HG02981 (cell line): ENCODE data around the gene CMIP.
"Not testable (repeated sequence)": the region's sequence is repeated elsewhere in the genome, so short reads cannot be mapped to it uniquely, and the experiment has no call there.

Experiments
- ATAC-seq: cut with Tn5 transposase; IDR thresholded peaks from one replicate; pipeline ENCODE4 v1.9.1; 2021; ENCODE audit warnings: mild to moderate bottlenecking, moderate library complexity; ENCODE audit not compliant: unreplicated experiment

CMIP gene

DNA sequence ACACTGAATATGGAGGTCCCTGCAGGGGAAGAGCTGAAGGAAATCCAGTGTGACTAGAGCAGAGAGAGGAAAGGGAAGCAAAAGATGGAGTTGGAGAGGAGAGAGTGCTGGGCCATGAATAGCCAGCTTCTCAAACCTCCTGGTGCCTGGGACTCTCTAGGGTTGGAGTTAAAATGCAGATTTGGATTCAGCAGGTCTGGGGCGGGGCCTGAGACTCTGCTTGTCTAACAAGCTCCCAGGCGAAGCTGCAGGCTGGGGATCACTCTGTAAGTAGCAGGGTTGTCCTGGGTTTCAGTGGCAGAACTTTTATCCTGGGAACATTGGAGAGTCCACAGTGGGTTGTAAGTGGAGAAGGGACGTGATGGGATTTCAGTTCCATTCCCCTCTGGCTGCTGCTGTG, 231.1 kb downstream of the CMIP start:
- ATAC-seq: no peak

- no peak for ATAC-seq
Observed at GRCh38 chr16:81676066-81676882, 231.7 kb downstream of the CMIP start.

DNA sequence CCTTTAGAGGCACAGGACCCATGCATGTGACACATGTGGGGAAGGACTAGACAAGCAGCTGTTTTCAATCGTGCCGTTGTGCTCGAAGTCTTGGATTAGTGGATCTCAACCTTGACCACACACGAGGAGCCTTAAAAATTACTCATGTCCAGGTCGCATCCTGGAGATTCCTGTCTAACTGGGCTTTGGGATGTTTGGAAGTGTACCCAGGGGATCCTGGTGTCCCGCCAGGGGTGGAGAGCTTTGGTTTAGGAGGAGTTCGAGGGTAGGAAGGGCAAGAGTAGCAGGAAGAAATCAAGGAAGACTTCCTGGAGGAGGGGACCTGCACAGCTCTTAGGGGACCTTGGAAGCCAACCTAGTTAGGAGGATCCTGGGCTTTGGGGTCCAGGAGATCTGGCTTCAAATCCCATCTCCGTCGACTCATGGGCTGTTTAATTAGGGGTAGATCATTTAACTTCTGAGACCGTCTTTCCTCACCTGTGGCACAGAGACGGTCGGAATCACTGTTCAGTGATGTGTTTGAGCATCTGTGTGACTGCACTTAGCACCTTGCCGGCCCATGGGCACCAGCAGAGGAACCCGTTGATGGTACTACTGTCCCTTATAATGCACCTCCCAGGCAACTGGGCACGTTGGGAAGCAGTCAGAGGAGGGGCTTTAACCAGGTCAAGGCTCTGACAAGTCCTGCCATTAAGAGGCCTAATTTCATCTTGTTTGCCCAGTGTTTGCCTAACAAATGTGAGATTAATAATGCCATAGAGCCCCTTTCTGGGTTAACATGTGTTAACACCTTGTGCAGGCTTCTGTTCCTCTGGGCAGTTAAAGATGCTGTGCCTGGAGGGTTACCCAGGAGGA, 232.5 kb downstream of the CMIP start:
- ATAC-seq: no peak

- no peak for ATAC-seq
Observed at GRCh38 chr16:81678326-81679095, 233.9 kb downstream of the CMIP start.

DNA sequence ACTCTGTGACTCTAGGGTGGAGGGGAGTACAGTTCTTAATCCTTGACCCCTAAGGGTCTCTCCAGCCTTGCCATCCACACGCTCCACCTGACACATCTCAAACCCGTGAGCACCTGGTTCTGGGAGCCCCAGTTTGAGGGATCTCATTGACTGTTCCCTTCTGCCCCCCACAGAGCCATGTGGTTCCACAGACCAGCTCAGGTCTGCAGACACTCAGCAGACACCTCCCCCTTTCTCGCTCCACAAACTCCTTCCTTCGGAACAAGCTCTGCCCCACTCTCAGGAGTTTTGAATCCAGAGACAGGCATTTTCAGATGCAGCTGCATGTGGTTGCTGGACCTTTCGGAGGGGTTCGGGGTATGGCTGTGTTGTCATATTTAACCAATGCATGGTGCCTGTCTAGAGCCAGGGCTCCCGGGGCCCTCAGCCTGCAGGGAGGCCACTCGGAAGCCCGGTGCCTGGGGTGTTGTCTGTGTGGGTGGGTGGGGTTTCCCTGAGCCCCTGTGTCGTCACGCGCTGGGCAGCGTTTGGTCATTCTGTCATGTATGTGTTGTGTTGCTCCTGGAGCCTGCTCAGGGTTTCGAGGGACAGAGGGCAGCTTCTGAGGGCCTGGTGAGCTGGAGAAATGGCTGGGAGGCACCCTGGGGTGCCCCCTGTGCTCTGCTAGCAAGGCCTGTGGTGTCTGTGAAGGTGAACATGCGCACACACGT, 235.3 kb downstream of the CMIP start:
- no peak for ATAC-seq

- no peak for ATAC-seq
Observed at GRCh38 chr16:81680444-81681275, 236.1 kb downstream of the CMIP start.

DNA sequence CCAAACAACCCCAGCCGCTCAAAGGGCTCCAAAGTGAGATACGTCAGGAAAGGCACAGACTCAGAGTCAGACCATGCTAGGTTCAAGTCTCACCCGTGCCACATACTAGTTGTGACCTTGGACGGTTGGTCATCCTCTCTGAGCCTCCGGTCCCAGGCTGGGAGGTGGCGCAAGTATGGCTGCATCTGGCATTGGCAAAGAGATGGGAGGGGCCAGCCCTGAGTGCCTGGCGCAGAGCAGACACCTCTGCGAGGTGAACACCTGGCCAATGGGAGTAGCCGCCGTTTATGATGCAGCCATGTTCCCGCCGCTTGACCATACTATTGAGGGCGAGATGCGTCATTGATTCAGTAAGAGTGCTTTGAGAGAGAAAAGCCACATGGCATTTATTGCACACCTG, 236.7 kb downstream of the CMIP start:
- ATAC-seq: no peak

GRCh38 chr16:81684242-81684837, 239.7 kb downstream of the CMIP start:
- no peak for ATAC-seq

DNA sequence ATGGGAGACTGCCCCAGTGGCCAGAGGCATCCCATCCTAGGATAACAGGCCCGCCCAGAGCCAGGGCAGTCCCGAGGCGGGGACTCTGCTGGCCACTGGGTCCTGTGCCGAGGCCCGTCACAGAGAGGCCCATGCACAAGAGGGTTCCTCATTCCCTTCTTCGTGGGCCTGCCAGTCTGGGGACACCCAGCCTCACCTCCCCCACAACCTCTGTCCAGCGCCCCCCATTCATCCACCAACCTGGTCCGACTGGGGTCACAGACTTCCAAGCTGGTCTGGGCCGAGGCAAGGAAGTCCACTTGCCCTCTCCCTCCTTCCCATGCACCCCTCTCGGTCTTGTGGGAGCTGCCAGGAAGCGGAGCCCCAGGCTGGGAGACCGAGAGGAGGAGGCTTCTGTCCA, 240.3 kb downstream of the CMIP start:
- no peak for ATAC-seq

DNA sequence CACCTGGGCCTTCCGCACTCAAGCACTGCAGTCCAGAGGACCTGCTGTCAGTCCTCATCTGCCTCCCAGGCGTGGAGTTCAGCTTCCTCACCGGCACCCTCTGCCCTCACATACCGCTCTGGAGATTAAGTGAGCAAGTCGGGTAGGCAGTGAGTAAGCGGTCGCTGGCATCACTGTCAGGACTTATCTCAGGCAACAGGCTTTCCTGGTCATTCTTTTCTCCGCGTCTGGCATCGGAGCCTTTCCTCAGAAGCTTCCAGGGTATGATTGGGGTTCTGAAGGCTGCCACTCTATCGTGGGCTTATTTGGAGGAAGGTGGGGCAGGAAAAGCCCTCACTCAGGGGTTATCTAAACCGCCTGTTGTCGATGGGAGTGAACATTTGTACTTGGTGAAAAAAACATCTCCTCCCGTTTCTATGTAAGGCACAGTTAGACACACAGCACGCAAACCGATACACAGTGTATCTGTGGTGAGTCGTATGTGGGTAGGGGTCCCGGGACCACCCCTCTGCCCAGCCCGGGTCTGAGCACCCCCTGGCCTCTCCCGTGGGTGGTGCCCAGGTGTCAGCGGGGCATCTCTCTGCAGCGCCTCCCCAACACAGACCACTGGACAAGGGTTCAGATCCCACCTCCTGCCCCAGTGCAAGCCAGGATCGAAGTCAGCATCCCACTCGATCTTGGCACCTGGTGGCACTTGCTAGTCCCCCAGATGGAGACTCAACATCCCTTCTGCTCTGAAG, 242.0 kb downstream of the CMIP start:
- no peak for ATAC-seq

DNA sequence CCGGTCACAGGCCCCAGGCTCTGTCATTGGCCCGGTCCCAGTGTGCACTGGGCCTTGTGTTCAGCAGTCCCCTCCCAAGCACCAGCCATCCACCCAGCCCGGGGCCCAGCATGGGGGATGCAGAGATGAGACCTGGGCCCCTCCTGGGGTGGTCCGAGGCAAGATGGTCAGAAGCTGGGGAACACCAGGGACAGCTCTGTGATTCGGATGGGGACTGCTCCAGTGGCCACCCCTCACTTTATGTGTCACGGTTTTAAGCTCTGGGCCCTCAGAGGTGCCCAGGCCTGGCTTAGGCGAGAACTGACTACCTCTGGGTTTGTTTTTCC, 242.5 kb downstream of the CMIP start:
- ATAC-seq: no peak

DNA sequence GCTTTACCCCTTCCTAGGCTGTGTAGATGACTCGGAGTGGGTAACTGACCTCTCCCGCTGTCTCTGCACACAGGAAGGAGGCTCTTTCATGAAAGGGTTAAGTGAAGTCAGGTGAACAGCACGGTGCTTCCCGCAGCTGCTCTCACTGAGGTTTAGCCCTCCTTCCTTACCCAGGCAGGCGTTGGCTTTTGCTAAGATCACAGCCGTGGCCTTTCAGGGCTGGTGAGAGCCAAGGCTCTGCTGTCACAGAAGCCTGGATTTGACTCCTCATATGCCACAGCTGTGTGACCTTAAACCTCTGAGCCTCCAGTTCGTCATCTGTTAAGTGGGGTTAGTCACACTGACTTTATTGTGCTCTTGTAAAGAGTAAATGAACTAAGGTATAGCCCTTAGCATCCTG, 243.6 kb downstream of the CMIP start:
- no peak for ATAC-seq

DNA sequence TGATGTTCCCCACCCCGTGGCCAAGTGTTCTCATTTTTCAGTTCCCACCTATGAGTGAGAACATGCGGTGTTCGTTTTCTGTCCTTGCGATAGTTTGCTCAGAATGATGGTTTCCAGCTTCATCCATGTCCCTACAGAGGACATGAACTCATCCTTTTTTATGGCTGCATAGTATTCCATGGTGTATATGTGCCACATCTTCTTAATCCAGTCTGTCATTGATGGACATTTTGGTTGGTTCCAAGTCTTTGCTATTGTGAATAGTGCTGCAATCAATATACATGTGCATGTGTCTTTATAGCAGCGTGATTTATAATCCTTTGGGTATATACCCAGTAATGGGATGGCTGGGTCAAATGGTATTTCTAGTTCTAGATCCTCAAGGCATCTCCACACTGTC, 244.2 kb downstream of the CMIP start:
- ATAC-seq: not testable (repeated sequence)

- ATAC-seq: no peak
Observed at GRCh38 chr16:81692021-81692420, 247.4 kb downstream of the CMIP start.

- ATAC-seq: no peak
Observed at GRCh38 chr16:81692571-81692970, 248.0 kb downstream of the CMIP start.

DNA sequence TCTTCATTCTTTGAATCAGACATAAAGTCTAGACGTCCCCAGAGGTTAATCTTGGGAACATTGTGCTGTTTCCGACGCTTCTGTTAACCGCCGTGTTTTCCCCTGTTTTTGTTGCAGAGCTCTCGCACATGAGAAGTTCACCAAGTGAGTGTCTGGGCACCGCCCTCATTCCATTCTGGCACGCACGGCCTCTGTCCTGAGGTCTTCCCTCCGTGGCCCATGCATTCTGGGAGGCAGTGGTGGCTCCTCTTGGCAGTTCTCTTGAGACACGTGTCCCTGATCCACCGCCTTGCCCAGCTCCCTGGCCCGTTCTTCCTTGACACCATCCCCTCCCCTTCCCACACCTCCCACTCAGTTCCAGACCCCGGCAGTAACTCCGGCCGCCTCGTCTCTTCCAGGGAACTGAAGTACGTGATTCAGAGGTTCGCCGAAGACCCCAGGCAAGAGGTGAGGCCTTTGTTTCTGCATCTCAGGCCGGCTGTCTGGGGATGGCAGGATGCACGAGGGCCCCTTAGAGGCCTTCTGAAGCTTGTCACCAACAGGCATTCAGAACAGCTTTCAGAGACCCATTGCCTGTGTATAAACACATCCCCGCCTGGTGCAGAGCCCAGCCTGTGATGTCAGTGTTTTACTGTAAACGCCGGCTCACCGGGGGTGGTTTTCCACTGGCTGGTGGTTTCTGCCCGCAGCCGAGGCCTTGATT, 248.6 kb downstream of the CMIP start:
- no peak for ATAC-seq

DNA sequence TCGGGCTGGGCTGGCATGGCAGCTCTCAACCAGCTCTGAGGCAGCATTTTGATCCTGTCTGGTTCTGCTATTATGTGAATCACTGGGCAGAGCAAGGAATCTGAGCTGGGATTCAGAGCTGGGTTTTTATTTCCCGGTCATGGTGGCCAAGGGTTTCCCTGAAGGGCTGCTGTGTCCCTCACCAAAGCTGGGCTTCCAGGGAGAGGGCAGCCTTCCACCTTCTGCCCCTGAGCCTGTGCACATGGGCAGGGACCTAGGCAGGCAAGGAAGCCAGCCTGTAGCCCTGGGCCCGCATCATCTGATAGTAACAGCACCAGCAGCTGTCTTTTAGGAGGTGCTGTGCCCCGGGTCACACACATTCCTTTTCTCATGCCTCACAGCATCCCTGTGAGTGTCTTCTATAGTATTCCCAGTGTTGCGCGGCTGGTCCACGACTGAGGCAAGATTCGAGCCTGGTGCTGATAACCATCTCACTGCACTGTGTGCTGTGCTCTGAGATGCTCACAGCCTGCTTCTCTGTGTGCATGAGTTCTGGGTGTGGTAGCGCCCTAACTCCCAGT, 249.2 kb downstream of the CMIP start:
- ATAC-seq: no peak
